Activated CD4-positive, alpha-beta T cell treated with anti-CD3 and anti-CD28 coated beads, Interleukin-2, amount 50 U/mL, for 4 hours (primary cell): ENCODE results near the gene PKP3.
"Not testable (repeated sequence)": the region's sequence is repeated elsewhere in the genome, so short reads cannot be mapped to it uniquely, and the experiment has no call there.

ENCODE experiments used
- DNase-seq, 2 experiments: peaks; one replicate each; pipeline ENCODE4 v3.0.0-alpha.2; 2020

PKP3 gene

GRCh38 chr11:432501-433100 is 38.6 kb downstream of the PKP3 start:
- DNase-seq: no peak

- DNase-seq: no peak
These were observed 39.1 kb downstream of the PKP3 start for GRCh38 chr11:433111-433510.

GRCh38 chr11:433641-434040 is 39.6 kb downstream of the PKP3 start:
- no peak for DNase-seq

GRCh38 chr11:434496-434895 is 40.5 kb downstream of the PKP3 start:
- DNase-seq: no peak

GRCh38 chr11:434999-435740 is 41.2 kb downstream of the PKP3 start:
- not testable (repeated sequence) for DNase-seq

- DNase-seq: no peak
These were observed 43.3 kb downstream of the PKP3 start for GRCh38 chr11:437228-437870.

GRCh38 chr11:438101-438844 is 44.3 kb downstream of the PKP3 start:
- DNase-seq: no peak

- no peak for DNase-seq
These were observed 45.5 kb downstream of the PKP3 start for GRCh38 chr11:439315-440064.

GRCh38 chr11:440065-441042 is 46.3 kb downstream of the PKP3 start:
- no peak for DNase-seq

- no peak for DNase-seq
These were observed 47.0 kb downstream of the PKP3 start for GRCh38 chr11:441043-441417.

- peak; percentile 55 to 58 for DNase-seq
These were observed 47.6 kb downstream of the PKP3 start, which contains the start of gene ANO9 for GRCh38 chr11:441418-442274. Gene ANO9, minus strand, starts transcription at chr11:442011. Its CDS starts 85 bp downstream, at chr11:441926.

- no peak for DNase-seq
These were observed 48.6 kb downstream of the PKP3 start for GRCh38 chr11:442611-443081.

GRCh38 chr11:443542-444199 is 49.7 kb downstream of the PKP3 start:
- no peak for DNase-seq

GRCh38 chr11:444396-445144 is 50.6 kb downstream of the PKP3 start:
- no peak for DNase-seq

- no peak for DNase-seq
These were observed 52.0 kb downstream of the PKP3 start for GRCh38 chr11:445765-446588.

- no peak for DNase-seq
These were observed 52.9 kb downstream of the PKP3 start for GRCh38 chr11:446891-447290.

- DNase-seq: peak; percentile 93 to 94
These were observed 54.1 kb downstream of the PKP3 start for GRCh38 chr11:447923-448731.
